ENCODE results near the gene NLRP10. TPM values are rescaled to one million over a fixed set of nuclear protein-coding genes. Genes with fewer than 3 reads are reported as not detected.

Gene NLRP10
- total RNA-seq, 1 donor from 2014 or later = not detected

DNA sequence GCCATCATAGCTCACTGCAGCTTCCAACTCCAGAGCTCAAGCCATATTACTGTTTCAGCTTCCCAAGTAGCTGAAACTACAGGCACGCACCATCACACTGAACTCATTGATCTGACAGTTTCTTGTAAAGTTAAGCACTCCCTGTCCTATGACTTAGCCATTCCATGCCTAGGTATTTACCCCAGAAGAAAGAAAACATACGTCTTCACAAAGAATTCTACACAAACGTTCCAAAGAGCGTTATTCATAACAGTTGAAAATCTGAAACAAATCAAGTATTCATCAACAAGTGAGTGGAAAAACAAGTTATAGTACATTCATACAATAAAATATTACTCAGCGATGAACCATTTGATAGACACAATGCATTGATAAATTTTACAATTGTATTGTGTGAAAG is 7.8 kb upstream of the NLRP10 start:
- no peak overlapping the region for H3K27ac ChIP-seq
- no peak overlapping the region for H3K4me3 ChIP-seq
- H3K4me1 ChIP-seq = peaks cover 3% of the 10 kb centered on the region
- H3K9me3 ChIP-seq = no peaks in the 10 kb centered on the region
- no peak for ATAC-seq
- H3K36me3 ChIP-seq = no peaks in the 10 kb centered on the region
- TF ChIP-seq, protein P1, sequence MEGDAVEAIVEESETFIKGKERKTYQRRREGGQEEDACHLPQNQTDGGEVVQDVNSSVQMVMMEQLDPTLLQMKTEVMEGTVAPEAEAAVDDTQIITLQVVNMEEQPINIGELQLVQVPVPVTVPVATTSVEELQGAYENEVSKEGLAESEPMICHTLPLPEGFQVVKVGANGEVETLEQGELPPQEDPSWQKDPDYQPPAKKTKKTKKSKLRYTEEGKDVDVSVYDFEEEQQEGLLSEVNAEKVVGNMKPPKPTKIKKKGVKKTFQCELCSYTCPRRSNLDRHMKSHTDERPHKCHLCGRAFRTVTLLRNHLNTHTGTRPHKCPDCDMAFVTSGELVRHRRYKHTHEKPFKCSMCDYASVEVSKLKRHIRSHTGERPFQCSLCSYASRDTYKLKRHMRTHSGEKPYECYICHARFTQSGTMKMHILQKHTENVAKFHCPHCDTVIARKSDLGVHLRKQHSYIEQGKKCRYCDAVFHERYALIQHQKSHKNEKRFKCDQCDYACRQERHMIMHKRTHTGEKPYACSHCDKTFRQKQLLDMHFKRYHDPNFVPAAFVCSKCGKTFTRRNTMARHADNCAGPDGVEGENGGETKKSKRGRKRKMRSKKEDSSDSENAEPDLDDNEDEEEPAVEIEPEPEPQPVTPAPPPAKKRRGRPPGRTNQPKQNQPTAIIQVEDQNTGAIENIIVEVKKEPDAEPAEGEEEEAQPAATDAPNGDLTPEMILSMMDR (IDR thresholded peaks at IDR 0.05) = no peak
- no peak for DNase-seq
- intact Hi-C loops (cut with DNase I) = no loop called here
- no peaks in the 10 kb centered on the region for H3K27me3 ChIP-seq

- intact Hi-C loops (cut with DNase I) = no loop called here
- Histone ChIP-seq H3K36me3 (no peaks in the 10 kb centered on the region), H3K4me1 (no peaks in the 10 kb centered on the region), H3K4me3 (no peak overlapping the region), H3K27me3 (no peaks in the 10 kb centered on the region), H3K9me3 (no peaks in the 10 kb centered on the region), H3K27ac (no peak overlapping the region)
- DNase-seq (no peak), ATAC-seq (no peak)
- TF ChIP-seq, protein P1 (IDR thresholded peaks at IDR 0.05) = no peak
These were observed 6.6 kb upstream of the NLRP10 start for GRCh38 chr11:7971846-7972245.

DNA sequence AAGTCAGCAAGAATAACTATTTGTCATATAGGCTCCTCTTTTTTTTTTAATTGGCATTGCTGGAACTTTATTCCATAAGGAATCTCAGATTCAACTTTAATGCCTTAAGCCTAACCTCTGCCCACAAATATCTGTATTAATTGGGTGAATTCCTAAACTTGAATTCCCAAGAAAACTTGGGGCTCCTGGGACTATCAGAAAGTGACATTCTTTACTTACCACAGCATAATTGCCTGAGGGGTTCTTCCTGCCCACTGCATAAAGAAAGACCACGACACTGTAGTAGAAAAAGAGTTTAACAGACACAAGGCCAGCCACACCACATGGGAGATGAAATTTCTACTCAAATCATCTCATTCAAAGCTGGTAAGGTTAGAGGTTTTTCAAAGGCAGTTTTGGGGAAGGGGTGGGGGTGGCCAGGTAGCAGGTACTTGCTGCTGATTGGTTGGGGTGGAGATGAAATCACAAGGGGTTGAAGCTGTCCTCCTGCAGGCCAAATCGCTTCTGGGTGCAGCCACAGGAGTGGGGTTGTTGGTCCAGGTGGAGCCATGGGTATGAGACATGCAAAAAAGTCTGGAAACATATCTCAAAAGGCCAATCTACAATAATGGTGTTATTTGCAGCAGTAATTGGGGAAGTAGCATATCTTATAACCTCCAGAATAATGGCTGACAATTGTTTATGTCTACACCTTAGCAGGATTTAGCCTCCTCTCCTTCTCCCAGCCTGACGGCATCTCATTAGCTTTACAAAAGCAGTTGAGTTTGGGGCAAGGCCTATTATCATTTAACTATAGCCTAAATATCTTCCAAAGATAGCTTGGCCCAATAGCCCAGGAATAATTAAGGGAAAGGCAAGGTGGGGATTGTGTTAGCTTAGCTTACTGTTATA is 4.8 kb upstream of the NLRP10 start:
- no peaks in the 10 kb centered on the region for H3K27me3 ChIP-seq
- H3K4me3 ChIP-seq = no peak overlapping the region
- intact Hi-C loops (cut with DNase I) = no loop called here
- TF ChIP-seq, protein P1 (IDR thresholded peaks at IDR 0.05) = no peak
- H3K27ac ChIP-seq = no peak overlapping the region
- no peaks in the 10 kb centered on the region for H3K36me3 ChIP-seq
- no peaks in the 10 kb centered on the region for H3K4me1 ChIP-seq
- no peak for DNase-seq
- ATAC-seq = no peak
- no peaks in the 10 kb centered on the region for H3K9me3 ChIP-seq

DNA sequence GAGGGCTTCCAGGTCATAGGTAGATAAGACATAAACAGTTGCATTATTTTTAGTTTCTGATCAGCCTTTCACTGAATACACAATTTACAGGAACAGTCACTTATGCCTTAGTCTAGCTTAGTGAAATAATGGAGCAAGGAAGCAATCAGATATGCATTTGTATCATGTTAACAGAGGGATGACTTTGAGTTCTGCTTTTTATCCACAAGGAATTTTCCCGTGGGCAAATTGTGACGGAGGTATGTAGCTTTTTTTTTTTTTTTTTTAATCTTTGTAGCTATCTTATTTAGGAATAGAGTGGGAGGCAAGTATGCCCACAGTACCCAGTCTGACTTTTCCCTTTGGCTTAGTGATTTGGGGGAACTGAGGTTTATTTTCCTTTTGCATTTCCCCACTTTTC is 3.4 kb upstream of the NLRP10 start:
- H3K27me3 ChIP-seq = no peaks in the 10 kb centered on the region
- H3K36me3 ChIP-seq = no peaks in the 10 kb centered on the region
- no peaks in the 10 kb centered on the region for H3K4me1 ChIP-seq
- intact Hi-C loops (cut with DNase I) = no loop called here
- no peaks in the 10 kb centered on the region for H3K9me3 ChIP-seq
- DNase-seq (no peak), ATAC-seq (no peak)
- TF ChIP-seq, protein P1 (IDR thresholded peaks at IDR 0.05) = no peak
- no peak overlapping the region for H3K4me3 ChIP-seq
- H3K27ac ChIP-seq = no peak overlapping the region

DNA sequence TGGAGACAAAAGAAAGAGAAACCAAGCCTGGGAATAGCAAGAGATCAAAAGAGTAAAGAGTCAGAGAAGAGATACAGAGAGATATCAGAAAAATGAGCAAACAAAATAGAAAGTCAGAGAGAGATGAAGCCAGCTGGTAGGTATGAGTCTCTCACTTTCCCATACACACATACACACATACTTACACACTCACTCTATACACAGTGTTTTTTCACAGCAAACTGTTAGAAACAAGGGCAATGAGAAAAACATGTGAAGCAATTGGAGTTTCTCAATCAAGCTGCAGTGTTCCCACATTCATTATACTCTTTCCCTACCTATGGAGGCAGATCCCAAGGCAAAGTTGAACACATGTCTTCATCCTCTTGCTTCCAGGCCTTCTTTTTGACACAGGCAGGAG is 2.6 kb upstream of the NLRP10 start:
- H3K9me3 ChIP-seq = no peaks in the 10 kb centered on the region
- no peak for ATAC-seq
- DNase-seq = no peak
- H3K4me1 ChIP-seq = no peaks in the 10 kb centered on the region
- no peak overlapping the region for H3K27ac ChIP-seq
- no peaks in the 10 kb centered on the region for H3K27me3 ChIP-seq
- intact Hi-C loops (cut with DNase I) = no loop called here
- no peaks in the 10 kb centered on the region for H3K36me3 ChIP-seq
- no peak overlapping the region for H3K4me3 ChIP-seq
- TF ChIP-seq, protein P1 (IDR thresholded peaks at IDR 0.05) = no peak
